Skeletal muscle satellite cell (primary cell): ENCODE data around the gene CALY.

ENCODE experiments used
- H3K27me3 ChIP-seq: 2 replicates; pipeline ENCODE4 v1.7.0; 2013; ENCODE audit warnings: low read length; ENCODE audit not compliant: control insufficient read depth, insufficient read depth
- H3K36me3 ChIP-seq: 2 replicates; pipeline ENCODE4 v1.7.0; 2013; ENCODE audit warnings: mild to moderate bottlenecking, control low read depth, low read length; ENCODE audit not compliant: insufficient read depth
- H3K4me1 ChIP-seq: 2 replicates; pipeline ENCODE4 v1.7.0; 2013; ENCODE audit warnings: low read length; ENCODE audit not compliant: control insufficient read depth, insufficient read depth
- H3K4me2 ChIP-seq: 2 replicates; pipeline ENCODE4 v1.7.0; 2013; ENCODE audit warnings: mild to moderate bottlenecking, low read length
- H3K4me3 ChIP-seq: 2 replicates; pipeline ENCODE4 v1.7.0; 2013; ENCODE audit warnings: low read length
- H3K9ac ChIP-seq: 2 replicates; pipeline ENCODE4 v1.7.0; 2013; ENCODE audit warnings: mild to moderate bottlenecking, low read depth, low read length, moderate library complexity
- H3K9me3 ChIP-seq: replicated peaks from 2 replicates; pipeline ENCODE4 v1.7.0; 2013; ENCODE audit warnings: mild to moderate bottlenecking, control low read depth, low read length

Gene CALY

DNA sequence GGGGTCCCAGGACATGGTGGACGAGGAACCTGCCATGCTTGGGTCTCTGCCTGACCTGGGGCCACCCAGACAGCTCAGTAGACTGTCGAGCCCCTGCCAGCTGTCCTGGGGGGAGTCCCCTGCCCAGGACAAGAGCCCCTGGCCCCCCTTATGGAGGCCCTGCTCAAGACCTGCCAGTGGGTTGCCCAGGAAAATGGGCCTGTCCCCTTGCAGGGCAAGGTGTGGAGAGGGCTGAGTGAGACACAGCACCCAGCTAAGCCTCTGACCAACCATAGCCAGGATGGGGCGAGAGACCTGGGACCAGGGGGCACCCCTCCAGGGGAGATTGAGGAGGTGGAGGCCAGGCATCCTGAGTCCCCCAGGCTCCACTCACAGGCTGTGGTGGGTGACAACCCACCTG lies 19.3 kb upstream of the CALY start:
- Histone ChIP-seq H3K27me3 (peaks cover 3% of the 10 kb centered on the region), H3K4me2 (peak overlapping the region; percentile 91), H3K4me3 (no peak overlapping the region), H3K9me3 (no peaks in the 10 kb centered on the region), H3K9ac (no peak overlapping the region), H3K4me1 (peaks cover 17% of the 10 kb centered on the region), H3K36me3 (no peaks in the 10 kb centered on the region)

DNA sequence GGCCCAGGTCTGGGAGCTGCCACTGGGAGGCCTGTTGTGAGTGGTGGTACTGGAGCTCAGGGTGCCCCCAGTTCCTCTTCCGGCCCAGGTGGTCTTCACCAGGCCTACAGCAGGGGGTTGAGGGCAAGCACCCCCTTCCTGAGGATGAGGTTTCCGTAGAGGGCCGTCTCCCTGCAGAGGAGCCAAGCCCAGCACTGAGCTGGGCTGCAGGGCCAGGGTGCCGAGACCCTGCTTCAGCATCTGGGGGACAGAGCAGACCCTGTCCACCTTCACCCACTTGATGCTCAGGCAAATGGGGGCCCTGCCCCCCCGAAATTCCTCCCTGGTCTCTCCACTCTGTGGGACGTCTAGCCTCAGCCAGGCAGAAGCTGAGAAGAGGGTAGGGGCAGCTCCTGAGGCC lies 18.6 kb upstream of the CALY start:
- no peak overlapping the region for H3K4me2 ChIP-seq
- peaks cover 3% of the 10 kb centered on the region for H3K27me3 ChIP-seq
- no peak overlapping the region for H3K9ac ChIP-seq
- H3K9me3 ChIP-seq, result no peaks in the 10 kb centered on the region
- H3K4me1 ChIP-seq, result peaks cover 17% of the 10 kb centered on the region
- H3K4me3 ChIP-seq, result no peak overlapping the region
- H3K36me3 ChIP-seq, result no peaks in the 10 kb centered on the region

DNA sequence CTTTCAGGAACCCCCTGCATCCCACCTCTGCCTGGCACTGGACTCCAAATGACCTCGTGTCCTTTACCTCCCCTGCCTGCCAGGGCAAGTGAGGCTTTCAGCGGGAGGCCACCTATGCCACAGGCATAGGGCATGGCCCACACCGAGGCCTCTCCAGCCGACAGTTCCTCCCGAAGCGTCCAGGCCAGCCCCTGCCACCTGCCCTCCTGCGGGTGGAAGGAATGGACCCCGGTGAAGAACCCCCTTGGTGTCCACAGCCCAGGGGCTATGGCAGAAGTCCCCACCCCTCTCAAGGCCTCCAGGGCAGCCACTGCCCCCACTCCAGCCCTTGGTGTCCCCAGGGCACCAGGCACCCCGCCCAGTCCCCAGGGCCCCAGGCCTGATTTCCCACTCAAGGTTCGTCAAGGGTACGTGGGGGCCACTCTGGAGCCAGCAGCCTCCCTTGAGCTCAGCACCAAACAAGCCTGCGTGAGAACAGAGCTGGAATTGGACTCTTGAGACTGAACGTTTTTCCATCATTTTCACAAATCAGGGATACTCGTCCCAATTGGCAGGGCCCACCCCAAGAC lies 18.1 kb upstream of the CALY start:
- Histone ChIP-seq H3K27me3 (peaks cover 3% of the 10 kb centered on the region), H3K4me1 (peaks cover 17% of the 10 kb centered on the region), H3K36me3 (no peaks in the 10 kb centered on the region)

DNA sequence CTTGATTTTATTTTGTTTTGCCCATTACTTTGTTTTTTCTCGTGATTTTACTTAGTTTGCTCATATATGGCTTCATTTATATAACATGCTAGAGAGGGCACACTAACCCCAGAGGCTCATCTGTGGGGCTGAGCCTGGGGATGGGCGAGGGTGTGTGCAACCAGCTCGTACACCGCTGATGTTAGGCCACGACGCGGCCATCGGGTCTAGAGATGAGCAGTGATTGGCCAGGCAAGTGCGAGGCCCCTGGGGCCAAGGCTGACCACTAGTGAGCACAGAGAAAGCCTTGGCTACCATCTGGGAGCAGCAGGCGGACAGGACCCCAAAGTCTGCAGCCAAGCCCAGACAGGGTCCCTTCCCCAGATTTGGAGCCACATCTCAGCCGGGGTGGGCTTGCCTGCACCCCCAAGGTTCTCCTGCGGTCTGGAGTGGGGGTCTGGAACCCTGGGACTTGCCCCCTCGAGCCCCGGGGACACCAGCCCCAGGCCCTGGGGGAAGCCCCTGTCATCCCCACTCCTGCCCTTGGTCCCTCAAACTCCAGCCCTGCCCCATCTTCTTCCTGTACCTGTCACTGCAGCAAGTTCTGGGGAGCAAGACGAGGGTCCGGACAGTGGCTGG lies 17.4 kb upstream of the CALY start:
- H3K36me3 ChIP-seq, result no peaks in the 10 kb centered on the region
- no peaks in the 10 kb centered on the region for H3K9me3 ChIP-seq
- no peak overlapping the region for H3K4me2 ChIP-seq
- peaks cover 17% of the 10 kb centered on the region for H3K4me1 ChIP-seq
- peaks cover 3% of the 10 kb centered on the region for H3K27me3 ChIP-seq
- H3K4me3 ChIP-seq, result no peak overlapping the region
- no peak overlapping the region for H3K9ac ChIP-seq

More for the DNA sequence above, 18.1 kb upstream of the CALY start:
- Histone ChIP-seq H3K4me2 (no peak overlapping the region), H3K9me3 (no peaks in the 10 kb centered on the region), H3K4me3 (no peak overlapping the region), H3K9ac (no peak overlapping the region)

DNA sequence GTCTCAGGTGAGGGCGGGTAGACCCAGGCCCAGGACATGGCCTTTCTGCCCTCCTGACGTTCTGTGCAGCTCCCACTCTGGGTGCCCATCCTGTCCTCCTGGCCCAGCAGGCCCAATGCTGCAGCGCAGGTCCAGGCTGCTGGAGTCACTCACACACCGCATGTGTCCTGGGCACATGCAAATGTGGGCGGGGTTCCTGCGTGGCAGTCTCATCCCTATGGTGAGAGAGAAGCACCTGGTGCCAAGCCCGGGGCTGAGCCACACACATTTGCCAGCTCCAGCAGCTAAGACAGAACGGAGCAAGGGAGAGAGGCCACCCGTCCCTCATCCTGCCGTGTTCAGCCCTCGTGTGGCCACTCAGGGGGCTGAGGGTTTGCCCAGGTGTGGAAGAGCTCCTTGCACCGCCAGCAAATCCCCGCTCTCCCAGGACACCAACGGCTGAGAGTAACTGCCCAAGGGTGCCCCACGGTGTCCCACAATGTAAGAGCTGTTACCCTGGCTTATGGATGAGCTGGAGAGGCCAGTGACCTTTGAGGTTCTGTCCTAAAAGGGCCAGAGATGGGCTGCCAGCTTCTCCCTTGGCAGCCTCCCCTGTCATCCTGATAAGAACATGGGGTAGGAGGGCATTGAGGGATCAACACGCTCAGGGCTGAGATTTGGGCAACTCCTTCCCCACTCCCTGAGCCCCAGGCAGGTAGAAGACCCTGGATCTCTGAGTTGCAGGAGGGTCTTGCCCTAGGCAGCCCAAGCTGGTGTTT lies 16.7 kb upstream of the CALY start:
- H3K4me3 ChIP-seq, result no peak overlapping the region
- peaks cover 17% of the 10 kb centered on the region for H3K4me1 ChIP-seq
- no peaks in the 10 kb centered on the region for H3K36me3 ChIP-seq
- no peak overlapping the region for H3K9ac ChIP-seq
- peaks cover 3% of the 10 kb centered on the region for H3K27me3 ChIP-seq
- no peaks in the 10 kb centered on the region for H3K9me3 ChIP-seq
- H3K4me2 ChIP-seq, result no peak overlapping the region

DNA sequence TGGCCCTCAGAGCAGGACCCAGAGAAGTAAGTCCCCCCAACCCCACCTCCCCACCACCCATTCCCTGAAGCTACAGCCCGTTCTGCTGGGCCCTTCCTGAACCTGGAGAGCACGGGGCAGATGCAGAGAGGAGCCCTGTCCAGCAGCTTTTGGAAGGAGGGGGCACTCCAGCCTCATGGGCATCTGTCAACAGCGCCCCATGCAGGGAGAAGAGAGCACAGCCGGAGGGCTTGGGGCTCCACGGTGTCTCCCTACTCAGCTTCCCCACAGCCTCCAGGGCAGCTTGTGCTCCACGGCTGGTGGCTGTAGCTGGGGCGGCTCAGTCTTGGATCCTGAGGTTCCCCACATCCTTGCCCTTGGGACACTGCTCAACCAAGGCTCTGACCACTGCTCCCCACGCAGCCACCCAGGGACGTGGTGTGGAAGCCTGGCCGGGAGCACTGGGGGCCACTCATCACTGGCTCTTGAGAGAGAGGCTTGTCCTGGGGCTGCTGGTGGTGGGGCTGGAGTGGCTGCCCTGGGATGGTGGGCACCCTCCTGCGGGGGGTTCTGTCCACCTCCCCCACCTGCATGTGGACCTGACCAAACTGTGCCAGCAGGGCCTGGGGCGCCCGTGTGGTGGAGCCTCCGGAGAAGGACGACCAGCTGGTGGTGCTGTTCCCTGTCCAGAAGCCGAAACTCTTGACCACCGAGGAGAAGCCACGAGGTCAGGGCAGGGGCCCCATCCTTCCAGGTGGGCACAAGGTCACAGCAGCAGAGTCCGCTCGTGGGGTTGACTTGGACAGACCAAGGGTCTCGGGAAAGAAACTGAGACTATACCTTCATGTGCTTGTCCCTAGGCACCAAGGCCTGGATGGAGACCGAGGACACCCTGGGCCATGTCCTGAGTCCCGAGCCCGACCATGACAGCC lies 15.0 kb upstream of the CALY start:
- Histone ChIP-seq H3K4me1 (peaks cover 6% of the 10 kb centered on the region), H3K9ac (no peak overlapping the region), H3K4me3 (no peak overlapping the region), H3K36me3 (no peaks in the 10 kb centered on the region), H3K4me2 (no peak overlapping the region), H3K27me3 (peaks cover 3% of the 10 kb centered on the region), H3K9me3 (no peaks in the 10 kb centered on the region)

DNA sequence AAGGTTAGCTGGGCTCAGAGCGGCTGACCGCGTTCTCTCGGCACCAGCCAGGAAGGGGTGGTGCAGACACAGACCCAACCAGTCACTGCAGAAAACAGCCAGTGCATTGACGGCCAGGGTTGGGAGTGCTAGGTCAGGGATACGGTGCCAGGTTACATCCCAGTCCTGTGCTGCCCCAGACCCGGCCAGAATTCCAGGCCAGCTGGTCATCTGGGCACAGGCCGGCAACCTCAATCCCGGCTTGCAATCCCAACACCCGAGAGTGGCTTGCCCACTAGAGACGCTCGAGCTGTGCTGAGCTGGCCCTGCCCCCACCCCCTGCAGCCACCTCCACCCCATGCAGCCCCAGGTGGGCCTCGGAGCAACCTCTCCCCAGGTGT lies 14.2 kb upstream of the CALY start:
- no peak overlapping the region for H3K4me3 ChIP-seq
- no peak overlapping the region for H3K4me2 ChIP-seq
- peaks cover 3% of the 10 kb centered on the region for H3K27me3 ChIP-seq
- no peak overlapping the region for H3K9ac ChIP-seq
- no peaks in the 10 kb centered on the region for H3K9me3 ChIP-seq
- H3K36me3 ChIP-seq, result no peaks in the 10 kb centered on the region
- no peaks in the 10 kb centered on the region for H3K4me1 ChIP-seq

DNA sequence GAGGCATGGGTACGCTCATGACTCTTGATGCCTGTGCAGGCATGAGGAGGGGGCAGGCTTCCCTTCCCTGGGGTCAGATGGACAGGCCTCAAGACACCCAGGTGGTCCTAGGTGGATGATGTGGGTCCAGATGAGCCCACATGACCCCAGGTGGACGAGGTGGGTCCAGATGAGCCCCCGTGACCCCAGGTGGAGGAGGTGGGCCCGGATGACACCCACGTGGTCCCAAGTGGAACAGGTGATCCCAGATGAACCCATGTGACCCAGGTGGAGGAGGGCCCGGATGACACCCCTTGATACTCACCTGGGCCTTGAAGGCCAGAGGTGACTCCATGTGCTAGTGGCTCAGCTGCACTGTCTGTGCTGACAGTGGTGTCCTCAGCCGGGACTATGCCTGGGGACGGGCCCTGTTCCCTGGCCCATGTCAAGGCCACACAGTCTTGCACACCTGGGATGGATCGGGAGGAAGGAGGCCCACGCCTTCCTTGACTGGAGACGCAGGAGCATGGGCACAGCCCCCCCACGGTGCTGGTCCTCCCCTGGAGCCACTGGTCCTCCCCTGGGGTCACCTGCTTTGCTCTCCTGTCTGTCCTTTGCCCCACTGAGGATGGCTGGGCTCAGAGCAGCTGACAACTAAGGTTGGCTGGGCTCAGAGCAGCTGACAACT lies 13.7 kb upstream of the CALY start:
- Histone ChIP-seq H3K4me1 (no peaks in the 10 kb centered on the region), H3K9ac (no peak overlapping the region), H3K36me3 (no peaks in the 10 kb centered on the region), H3K4me2 (no peak overlapping the region), H3K9me3 (no peaks in the 10 kb centered on the region), H3K4me3 (no peak overlapping the region), H3K27me3 (peaks cover 6% of the 10 kb centered on the region)

DNA sequence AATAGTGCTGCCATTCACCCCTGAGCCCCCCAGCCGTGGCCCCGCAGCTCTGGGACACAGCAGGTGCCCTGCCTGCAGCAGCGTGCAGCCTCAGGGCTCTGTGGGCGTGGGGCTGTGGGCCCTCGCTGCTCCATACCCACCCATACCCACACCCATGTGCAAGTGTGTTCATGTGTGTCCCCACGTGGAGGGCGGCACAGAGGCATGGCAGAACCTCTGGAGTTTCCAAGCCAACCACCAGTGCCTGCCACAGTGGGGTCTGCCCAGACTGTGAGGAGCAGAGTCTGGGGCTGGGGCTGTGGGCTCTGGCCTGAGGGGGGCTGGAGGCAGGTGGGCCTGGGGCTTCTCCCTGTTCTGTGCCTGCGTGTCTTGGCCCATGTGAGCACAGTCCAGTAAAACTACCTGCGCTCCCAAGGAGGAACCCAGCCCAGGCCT lies 12.9 kb upstream of the CALY start:
- H3K4me2 ChIP-seq, result no peak overlapping the region
- no peaks in the 10 kb centered on the region for H3K9me3 ChIP-seq
- no peaks in the 10 kb centered on the region for H3K36me3 ChIP-seq
- H3K9ac ChIP-seq, result no peak overlapping the region
- no peaks in the 10 kb centered on the region for H3K4me1 ChIP-seq
- H3K27me3 ChIP-seq, result peaks cover 14% of the 10 kb centered on the region
- no peak overlapping the region for H3K4me3 ChIP-seq

DNA sequence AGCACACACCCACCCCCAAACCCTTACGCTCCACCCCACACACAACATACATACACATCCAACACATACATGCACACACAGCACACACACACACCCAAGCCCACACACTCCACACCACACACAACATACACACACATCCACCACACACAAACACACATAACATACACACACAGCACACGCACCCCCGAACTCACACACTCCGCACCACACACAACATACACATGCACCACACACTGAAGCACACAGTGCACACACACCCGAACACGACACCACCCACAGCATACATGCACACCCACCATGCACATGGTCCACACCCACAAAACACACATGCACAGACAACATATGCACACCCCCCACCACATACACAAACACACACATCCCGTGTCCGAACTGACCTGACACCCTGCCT lies 12.5 kb upstream of the CALY start:
- H3K4me1 ChIP-seq, result no peaks in the 10 kb centered on the region
- peaks cover 18% of the 10 kb centered on the region for H3K27me3 ChIP-seq
- H3K4me3 ChIP-seq, result no peak overlapping the region
- no peaks in the 10 kb centered on the region for H3K36me3 ChIP-seq
- H3K9me3 ChIP-seq, result no peaks in the 10 kb centered on the region
- H3K9ac ChIP-seq, result no peak overlapping the region
- no peak overlapping the region for H3K4me2 ChIP-seq
